ENCODE measurements around the gene ATP12A. TPM values are rescaled to one million over a fixed set of nuclear protein-coding genes. Genes with fewer than 3 reads are reported as not detected.

Gene ATP12A
- total RNA-seq, 1 experiment from 2014 or later, result not detected

GRCh38 chr13:24659239-24659638 lies 21.0 kb upstream of the ATP12A start:
- DNase-seq (ENCODE audit: low read depth, low spot score) (no peak), ATAC-seq (no peak)
- Histone ChIP-seq H3K4me3 (ENCODE audit: low read depth in 2 of 2, low read length in 2 of 2) (no peak overlapping the region), H3K9me3 (ENCODE audit: control insufficient read depth, insufficient read depth, low read depth, low read length) (no peaks in the 10 kb centered on the region), H3K36me3 (ENCODE audit: control insufficient read depth, insufficient read depth, low read length) (no peaks in the 10 kb centered on the region), H3K4me1 (ENCODE audit: control insufficient read depth, insufficient read depth, low read length) (no peaks in the 10 kb centered on the region), H3K27ac (ENCODE audit: low read length) (no peak overlapping the region), H3K27me3 (ENCODE audit: control insufficient read depth, insufficient read depth, low read length) (no peaks in the 10 kb centered on the region)
- TF ChIP-seq POLR2AphosphoS5 (IDR thresholded peaks at IDR 0.05; ENCODE audit: low read depth, low read length) (no peak), REST (IDR thresholded peaks at IDR 0.05; ENCODE audit: insufficient read depth in 1 of 2, low read depth in 2 of 2, low read length in 1 of 2) (no peak)
- POLR2A ChIA-PET, result no interaction called here
- in situ Hi-C loops (cut with HindIII; ENCODE audit: low pct_unique_long_range_greater_than_20kb, low sequenced_read_pairs) (no loop called here), intact Hi-C loops (cut with micrococcal nuclease; ENCODE audit: unreplicated experiment) (no loop called here)
- no TSS peak for BruUV-seq (replicated peaks)
- CTCF ChIA-PET, result no interaction called here

- Histone ChIP-seq H3K27me3 (ENCODE audit: control insufficient read depth, insufficient read depth, low read length) (no peaks in the 10 kb centered on the region), H3K27ac (ENCODE audit: low read length) (no peak overlapping the region), H3K9me3 (ENCODE audit: control insufficient read depth, insufficient read depth, low read depth, low read length) (no peaks in the 10 kb centered on the region), H3K4me3 (ENCODE audit: low read depth in 2 of 2, low read length in 2 of 2) (no peak overlapping the region), H3K4me1 (ENCODE audit: control insufficient read depth, insufficient read depth, low read length) (no peaks in the 10 kb centered on the region), H3K36me3 (ENCODE audit: control insufficient read depth, insufficient read depth, low read length) (no peaks in the 10 kb centered on the region)
- in situ Hi-C loops (cut with HindIII; ENCODE audit: low pct_unique_long_range_greater_than_20kb, low sequenced_read_pairs) (no loop called here), intact Hi-C loops (cut with micrococcal nuclease; ENCODE audit: unreplicated experiment) (no loop called here)
- BruUV-seq (replicated peaks), result no TSS peak
- ATAC-seq, result no peak
- TF ChIP-seq TCF7L2 (IDR thresholded peaks at IDR 0.05; ENCODE audit: low read depth, low read length) (no peak), POLR2AphosphoS5 (IDR thresholded peaks at IDR 0.05; ENCODE audit: low read depth, low read length) (no peak), SIN3A (IDR thresholded peaks at IDR 0.05; ENCODE audit: borderline replicate concordance, insufficient read depth, low read depth, low read length) (no peak), CTCF (IDR thresholded peaks at IDR 0.05) (no peak), REST (IDR thresholded peaks at IDR 0.05; ENCODE audit: insufficient read depth in 1 of 2, low read depth in 2 of 2, low read length in 1 of 2) (no peak)
- POLR2A ChIA-PET, result no interaction called here
- no peak for DNase-seq (ENCODE audit: low read depth, low spot score)
- CTCF ChIA-PET, result no interaction called here
Observed at GRCh38 chr13:24660023-24660741, 20.0 kb upstream of the ATP12A start.
